HG02852 (cell line): ENCODE data around the gene DAPK2.
A peak's percentile ranks its signal among the peaks of the same experiment; 100 is the strongest.

ENCODE experiments used
- ATAC-seq: cut with Tn5 transposase; IDR thresholded peaks from one replicate; pipeline ENCODE4 v1.9.1; 2021; ENCODE audit warnings: mild to moderate bottlenecking, moderate library complexity; ENCODE audit not compliant: unreplicated experiment

DAPK2 gene

DNA sequence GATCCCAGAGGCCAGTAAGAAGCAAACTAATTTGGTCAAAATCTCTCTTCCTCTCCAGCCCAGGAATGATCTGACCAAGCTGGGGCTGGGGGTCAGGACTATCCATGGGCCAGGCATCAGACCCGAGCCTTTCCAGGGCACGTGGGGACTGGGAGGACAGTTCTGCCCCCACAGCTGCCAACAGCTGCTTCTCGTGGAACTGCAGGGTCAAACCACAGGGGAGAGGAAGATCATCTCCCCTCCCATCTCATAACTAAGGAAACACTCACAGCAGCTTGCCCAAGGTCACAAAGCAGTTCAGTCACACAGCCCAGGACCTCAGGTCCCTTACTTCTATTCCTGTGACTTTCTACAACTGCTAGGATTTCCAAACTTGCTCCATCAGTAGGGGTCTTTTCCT is 47.1 kb downstream of the DAPK2 start:
- ATAC-seq = no peak

DNA sequence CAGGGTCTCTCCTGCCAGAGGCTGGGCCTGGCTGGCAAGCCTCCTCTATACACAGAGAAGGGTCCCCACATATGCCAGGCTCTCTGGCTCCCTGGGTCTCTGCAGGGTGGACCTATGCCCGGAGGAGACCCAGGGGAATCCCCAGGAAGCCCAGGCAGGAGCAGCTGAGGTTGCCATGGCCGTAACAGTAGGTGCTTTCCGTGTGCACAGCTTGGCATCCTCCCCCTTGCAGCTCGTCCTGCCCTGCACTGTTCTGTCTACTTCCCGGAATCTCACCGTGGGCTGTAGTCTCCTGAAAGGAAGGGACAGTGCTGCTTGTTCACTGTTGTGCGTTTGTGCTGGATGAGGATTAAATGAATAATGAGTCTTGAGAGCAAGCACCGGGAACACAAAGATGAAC is 47.8 kb downstream of the DAPK2 start:
- ATAC-seq = no peak

GRCh38 chr15:63997715-63998442 is 48.4 kb downstream of the DAPK2 start:
- no peak for ATAC-seq

DNA sequence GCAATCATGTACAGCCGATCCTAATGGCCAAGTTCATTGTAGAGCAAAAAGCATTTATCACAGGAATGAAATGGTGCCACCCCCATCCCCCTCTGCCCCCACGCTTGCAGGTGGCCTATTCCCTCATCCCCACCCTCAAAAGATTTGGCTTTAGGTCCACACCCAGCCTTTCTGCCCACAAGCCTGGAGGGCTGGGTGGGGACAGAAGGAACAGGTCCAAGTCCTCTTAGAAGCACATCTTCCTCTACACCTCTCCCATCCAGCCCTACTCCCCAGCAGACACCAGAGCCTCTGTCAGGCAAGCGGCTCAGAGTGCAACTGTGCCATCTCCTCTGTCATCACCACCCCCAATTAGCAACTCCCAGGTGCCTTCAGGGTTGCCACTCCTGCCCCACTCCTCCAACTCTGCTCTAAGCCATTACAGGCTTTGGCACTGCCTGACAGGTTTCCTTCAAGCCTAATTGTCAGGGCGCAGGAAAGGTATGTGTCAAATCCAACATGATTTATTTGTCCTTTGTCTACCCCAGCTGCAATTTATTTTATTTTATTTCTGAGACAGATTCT is 49.4 kb downstream of the DAPK2 start:
- ATAC-seq = no peak

DNA sequence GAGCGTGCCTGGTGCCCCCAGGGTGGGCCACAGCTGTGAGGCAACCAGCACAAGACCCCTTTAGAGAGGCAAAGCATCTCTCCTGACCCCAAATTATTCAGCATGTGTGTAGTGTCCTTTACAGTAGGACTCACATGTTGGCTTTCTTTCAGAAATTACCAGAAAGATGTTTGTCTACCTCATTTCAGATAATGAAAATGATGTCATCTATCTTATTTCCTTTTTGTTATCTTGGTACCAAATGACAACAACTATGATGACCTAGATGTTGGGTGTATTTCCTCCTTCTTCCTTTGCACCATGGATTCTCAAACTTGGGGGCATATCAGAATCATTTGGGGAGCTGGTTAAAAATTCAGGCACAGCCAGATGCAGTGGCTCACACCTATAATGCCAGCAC is 50.5 kb downstream of the DAPK2 start:
- ATAC-seq = no peak

DNA sequence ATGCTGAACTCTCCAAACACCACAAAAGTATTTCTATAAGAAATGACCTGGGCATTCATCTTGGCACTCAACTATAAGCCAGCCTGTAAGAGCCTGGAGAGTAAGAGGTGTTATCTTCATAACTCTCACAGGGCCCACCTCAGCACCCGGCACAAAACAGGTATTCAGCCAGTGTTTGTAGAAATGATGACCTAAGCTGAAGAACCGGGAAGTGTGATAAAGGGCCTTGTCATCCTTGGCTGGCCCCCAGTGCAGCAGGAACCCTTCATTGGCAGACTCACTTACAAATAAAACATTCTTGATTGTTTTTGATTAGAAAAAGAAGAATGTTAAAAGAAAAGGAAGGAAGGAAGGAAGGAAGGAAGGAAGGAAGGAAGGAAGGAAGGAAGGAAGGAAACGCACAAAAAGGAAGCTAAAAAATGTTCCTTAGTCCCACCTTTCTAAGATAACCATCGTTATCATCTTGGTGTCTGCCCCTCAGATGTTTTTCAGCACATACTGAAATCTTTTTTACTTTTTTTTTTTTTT is 52.1 kb downstream of the DAPK2 start:
- ATAC-seq = no peak

DNA sequence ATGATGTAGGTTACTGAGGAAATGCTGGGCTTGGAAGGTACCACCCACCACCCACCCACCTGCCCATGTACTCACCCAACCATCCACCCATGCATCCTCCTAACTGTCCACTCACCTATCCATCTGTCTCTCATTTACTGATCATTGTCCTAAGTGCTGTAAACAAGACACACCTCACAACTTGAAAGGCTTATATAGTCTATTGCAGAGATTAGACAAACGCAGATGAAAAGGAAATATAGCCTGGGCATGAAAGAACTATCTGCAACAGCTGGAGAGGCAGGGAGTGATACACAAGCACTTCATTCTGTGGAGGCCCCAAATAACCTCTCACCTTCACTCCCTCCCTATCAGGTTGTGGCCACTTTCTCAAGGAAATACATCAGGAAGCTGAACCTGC is 54.0 kb downstream of the DAPK2 start:
- no peak for ATAC-seq

GRCh38 chr15:63991706-63992105 is 54.6 kb downstream of the DAPK2 start:
- no peak for ATAC-seq

DNA sequence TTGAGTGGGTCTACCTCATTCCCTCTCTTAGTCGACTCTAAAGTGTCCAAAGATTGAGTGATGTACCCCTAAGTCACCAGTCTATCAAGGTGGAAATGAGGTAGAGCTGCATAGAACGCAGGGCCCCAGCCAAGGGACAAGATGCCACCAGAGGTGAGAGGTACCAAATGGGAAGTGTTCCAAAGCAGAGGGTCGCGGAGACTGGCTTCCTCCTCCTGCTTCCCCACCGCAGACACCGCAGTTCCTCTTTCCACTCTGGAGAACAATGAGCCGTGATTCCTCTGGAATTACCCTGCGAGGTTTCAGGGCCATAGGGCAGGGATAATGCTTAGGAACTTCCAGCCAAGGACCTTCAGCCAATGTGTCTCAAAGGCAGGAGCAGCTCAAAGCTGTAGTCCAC is 55.8 kb downstream of the DAPK2 start:
- no peak for ATAC-seq

DNA sequence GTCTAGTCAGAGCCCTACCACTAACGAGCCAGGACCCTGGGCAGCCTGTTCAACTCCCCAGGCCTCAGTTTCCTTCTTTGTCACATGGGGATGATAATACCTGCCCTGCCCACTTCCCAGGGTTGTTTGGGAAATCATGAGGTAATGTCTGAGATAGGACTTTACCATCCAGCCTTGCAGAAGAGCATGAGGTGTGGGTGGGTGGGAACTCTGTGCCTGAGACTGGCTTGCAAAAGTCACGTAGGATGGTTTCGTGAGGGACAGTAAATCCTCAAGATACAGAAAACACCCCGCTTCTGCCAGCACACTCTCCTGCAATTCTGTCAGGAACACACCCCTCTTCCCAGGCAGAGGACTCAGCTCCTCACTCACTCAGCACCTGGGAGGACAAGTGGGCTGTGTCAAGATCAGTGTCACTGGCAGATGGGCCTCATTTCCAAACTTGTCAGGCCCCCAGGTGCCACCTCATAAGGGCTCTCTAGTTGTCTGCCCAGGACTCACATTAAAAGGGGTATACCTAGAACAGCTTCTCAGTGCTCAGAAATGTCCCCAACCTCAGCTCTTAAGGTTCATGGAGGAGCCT is 58.4 kb downstream of the DAPK2 start:
- ATAC-seq = no peak

DNA sequence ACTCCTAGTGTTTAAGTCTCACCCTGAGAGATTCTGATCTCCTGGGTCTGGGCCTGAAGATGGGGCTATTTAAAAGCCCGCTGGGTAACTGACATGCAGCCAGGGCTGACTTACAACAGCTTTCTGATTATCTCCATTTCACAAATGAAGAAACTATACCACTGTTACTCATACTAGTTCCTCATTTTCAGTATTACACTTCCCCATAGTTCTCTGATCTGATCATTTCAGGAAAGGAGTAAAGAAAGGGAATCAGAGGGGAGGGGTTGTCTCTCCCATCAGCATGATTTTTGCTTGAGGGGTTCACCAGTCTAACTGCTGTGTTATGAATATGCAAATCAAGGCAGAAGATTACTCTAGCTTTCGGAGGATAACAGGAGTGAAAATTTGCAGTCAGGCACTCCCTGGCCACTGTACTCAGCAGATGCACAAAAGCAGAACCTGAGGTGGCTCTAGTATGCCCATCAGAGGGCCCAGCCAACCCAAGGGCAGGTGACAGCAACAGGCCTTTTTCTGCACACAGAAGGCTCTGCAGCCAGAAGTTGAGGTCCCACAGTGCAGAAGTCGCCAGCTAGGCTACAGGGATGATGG is 59.4 kb downstream of the DAPK2 start:
- ATAC-seq = peak; percentile 78

DNA sequence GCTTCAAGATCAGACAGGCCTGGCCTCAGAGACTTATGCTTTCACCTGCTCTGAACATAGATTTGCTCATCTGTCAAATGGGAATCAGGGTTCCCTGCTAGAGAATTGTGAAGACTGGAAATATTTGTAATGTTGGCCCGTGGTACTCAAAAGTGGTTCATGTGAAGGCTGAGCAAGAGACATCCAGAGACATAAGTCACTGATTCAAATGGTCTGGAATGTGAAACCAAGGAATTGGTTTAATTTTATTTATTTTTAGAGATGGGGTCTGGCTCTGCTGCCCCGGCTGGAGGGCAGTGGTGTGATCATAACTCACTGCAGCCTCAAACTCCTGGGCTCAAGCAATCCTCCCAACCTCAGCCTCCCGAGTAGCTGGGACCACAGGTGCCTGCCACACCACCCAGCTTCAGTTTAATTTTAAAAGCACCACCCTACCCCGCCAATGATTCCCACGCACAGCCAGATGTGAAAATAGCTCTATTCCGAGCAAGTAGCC is 60.1 kb downstream of the DAPK2 start:
- ATAC-seq = no peak

- no peak for ATAC-seq
Measured at GRCh38 chr15:63985221-63986184, 60.8 kb downstream of the DAPK2 start.

DNA sequence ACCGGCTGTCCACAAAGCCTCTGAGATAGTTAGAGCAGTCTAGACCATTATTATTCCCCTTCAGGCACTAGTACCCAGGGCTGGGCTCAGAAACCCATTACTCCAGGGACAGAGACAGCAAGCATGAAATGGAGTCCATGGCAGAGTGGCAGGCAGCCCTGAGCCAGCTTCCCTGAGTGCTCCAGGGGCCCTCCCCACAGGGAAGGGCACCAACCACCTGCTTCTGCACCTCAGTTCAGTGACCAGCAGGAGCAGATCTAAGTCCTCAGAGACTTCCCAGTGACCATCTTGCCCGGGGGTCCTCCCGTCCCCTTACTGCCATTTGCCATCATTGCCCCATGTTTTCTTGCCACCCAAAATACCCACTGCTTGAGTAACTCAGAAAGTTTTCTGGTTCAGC is 62.0 kb downstream of the DAPK2 start:
- ATAC-seq = no peak

DNA sequence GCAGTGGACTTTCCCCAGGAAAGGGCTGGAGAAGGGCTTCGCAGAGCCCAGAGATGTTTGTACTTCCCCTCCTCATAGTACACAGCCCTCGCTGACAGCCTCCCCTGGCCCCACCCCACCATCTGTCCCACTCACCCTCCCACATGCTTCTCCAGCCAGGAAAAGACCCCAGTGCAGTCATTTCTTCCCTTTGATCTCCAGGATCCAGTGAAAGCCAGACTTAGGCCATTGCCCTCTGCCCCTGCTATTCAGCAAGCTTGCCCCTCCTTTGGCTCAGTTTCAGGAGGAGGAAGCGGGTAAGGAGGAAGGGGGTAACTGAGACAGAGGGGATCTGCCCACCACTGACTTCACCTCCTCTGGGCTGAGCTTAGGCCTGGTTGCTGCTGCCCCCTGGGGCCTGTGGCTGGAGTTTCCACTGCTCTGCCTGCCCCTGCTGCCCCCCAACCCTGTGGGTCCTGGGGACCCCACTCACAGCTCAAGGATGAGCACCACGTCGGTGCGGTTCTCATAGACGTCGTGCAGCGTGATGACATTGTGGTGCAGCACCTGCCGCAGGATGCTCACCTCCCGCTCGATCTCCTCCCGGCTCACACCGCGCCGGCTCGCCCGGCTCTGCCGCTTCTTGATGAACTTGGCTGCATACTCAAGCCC is 63.1 kb downstream of the DAPK2 start:
- ATAC-seq = no peak

GRCh38 chr15:63982381-63982854 is 63.9 kb downstream of the DAPK2 start:
- ATAC-seq = no peak

DNA sequence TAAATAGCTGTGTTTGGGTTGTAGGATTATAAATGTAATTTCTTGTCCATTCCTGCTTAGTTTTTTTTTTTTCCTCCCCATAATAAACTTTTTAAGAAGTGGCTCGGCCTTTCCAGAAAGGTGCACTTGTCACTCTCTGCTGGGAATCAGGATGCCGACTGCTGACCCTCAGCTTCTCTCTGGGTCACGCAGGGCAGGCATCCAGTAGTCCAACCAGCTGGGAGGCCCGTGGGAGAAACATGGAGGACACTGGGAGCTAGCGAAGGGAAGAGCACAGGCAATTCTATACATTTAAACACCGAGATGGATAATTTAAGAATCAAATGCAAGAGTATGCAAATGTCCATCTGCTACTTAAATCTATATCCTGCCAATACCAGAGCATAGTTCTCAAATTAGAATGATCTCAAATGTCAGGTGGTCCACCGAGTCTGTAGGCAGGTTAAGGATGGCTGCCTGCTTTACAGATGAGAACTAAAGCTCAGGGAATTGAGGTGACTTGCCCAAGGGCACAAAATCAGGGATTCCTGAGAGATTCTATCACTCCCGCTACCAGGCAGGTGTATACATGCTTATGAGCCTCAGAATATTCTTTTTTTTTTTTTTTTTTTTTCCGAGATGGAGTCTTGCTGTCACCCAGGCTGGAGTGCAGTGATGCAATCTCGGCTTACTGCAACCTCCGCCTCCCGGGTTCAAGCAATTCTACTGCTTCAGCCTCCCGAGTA is 64.5 kb downstream of the DAPK2 start:
- ATAC-seq = no peak

DNA sequence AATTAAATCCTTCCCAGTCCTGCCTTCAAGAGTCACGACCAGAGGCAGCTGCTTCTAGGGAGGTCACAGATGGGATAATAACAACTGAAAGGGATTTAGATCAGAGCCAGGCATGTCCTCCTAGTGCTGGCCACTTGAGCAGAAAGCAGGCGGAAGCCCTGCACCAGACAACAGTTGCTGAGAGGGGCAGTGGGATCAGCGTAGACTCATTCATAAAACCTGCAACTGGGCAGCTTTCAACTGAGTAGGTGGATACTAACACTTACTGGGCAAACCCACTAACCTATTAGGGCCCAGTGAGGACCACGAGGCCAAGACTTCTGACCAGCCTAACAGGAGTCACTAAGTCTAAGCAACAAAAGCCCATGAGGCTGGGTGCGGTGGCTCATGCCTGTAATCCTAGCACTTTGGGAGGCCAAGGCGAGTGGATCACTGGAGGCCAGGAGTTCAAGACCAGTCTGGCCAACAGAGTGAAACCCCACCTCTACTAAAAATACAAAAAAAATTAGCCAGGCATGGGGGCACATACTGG is 67.0 kb downstream of the DAPK2 start:
- ATAC-seq = no peak
